ENCODE data around the gene REPIN1.

DNA sequence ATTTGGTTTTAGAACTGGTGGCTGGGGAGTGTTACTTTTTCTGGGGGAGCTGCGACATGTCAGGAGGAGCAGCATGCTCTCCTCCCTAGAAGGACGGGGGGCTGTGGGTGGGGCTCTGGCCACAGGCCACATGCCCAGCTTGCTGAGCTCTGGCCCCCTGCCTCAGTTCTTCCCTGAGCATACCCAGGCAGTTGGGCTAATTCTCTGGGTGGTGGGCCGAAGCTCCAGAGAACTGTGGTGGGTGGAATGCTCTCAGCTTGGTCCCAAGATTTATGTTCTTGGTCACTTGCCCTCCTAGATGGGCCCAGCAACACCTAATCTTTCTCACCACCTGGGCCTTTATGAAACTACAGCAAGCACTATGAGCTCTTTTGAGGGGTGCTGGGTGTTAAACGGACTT, 5.4 kb downstream of the REPIN1 start:
- TF ChIP-seq, protein P1, sequence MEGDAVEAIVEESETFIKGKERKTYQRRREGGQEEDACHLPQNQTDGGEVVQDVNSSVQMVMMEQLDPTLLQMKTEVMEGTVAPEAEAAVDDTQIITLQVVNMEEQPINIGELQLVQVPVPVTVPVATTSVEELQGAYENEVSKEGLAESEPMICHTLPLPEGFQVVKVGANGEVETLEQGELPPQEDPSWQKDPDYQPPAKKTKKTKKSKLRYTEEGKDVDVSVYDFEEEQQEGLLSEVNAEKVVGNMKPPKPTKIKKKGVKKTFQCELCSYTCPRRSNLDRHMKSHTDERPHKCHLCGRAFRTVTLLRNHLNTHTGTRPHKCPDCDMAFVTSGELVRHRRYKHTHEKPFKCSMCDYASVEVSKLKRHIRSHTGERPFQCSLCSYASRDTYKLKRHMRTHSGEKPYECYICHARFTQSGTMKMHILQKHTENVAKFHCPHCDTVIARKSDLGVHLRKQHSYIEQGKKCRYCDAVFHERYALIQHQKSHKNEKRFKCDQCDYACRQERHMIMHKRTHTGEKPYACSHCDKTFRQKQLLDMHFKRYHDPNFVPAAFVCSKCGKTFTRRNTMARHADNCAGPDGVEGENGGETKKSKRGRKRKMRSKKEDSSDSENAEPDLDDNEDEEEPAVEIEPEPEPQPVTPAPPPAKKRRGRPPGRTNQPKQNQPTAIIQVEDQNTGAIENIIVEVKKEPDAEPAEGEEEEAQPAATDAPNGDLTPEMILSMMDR (conservative IDR thresholded peaks at IDR 0.05; ENCODE audit: low read depth, low read length): no peak
- no peak for TF ChIP-seq EZH2phosphoT487 (IDR thresholded peaks at IDR 0.05; ENCODE audit: borderline replicate concordance, low read length)
- TF ChIP-seq EZH2 (IDR thresholded peaks at IDR 0.05; ENCODE audit: low read length, unreplicated experiment): no peak
